HCEC 1CT (cell line): ENCODE measurements around the gene LY6G6C.

Source experiments
- DNase-seq: peaks from one replicate; pipeline ENCODE4 v3.0.0-alpha.2; 2017

The LY6G6C gene

DNA sequence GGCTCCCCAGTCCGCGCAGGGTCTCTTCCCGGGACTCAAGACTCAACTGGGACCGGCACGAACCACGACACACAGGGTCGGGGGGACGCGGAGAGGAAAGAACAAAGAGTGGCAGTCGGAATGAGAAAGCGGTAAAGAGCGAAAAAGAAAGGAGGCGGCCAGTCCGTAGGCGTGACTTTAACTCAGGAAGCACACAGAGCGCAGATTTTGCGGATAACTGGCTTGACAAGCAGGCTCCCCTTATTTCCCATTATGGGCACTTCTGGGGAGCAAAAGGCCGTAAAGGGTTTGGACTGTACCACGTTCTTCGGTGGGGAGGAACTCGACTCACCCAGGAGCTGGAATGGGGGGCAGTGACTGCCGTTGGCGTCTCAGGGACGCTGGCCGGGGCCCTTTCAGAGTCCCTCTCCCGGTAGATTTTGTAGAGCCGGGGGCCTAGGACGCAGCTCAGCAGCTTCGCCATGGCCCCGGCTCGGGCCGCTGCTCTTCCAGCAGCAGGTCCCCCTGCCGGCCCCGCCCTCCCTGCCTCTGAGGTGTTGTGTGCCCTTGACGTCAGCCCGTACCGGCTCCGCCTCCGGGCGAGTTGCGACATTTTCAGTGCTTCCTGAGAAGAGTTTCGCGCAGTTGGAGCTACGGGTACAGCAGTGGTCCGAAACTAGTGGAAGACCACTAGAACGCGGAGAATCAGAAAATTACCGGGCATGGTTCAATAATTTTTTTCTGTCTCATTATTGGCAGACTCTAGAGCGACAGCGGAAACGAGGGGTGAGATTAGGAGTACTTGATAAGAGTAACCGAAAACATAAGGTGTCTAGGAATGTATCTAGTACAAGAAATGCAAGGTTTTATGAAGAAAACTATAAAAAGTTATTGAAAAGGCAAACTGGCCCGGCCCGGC is 18.5 kb downstream of the LY6G6C start, which contains the start of gene ABHD16A:
Gene ABHD16A, minus strand, starts transcription at position 506 of the 898 bp plus-strand sequence. Its CDS starts 43 bp downstream, at position 463.
- DNase-seq, result peak; percentile 98

DNA sequence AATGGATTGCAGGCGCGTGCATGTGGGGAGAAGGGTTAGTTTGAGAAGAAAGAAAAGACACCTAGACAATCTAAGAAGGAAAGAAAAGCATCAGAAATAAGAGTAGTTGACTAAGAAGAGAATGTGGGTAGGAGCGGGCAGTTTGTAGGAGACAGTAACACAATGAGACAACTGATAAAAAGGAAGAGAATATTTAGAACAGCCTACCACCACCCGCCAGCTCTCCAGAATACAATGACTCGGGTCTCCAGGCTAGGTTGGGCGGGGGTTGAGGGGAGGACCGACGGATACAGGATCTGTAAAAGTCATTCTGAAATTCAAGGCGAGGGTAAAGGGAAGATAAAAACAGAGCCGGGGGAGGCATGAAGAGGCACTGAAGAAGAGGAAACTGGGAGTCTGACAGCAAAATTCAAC is 19.1 kb downstream of the LY6G6C start:
- DNase-seq, result no peak

DNA sequence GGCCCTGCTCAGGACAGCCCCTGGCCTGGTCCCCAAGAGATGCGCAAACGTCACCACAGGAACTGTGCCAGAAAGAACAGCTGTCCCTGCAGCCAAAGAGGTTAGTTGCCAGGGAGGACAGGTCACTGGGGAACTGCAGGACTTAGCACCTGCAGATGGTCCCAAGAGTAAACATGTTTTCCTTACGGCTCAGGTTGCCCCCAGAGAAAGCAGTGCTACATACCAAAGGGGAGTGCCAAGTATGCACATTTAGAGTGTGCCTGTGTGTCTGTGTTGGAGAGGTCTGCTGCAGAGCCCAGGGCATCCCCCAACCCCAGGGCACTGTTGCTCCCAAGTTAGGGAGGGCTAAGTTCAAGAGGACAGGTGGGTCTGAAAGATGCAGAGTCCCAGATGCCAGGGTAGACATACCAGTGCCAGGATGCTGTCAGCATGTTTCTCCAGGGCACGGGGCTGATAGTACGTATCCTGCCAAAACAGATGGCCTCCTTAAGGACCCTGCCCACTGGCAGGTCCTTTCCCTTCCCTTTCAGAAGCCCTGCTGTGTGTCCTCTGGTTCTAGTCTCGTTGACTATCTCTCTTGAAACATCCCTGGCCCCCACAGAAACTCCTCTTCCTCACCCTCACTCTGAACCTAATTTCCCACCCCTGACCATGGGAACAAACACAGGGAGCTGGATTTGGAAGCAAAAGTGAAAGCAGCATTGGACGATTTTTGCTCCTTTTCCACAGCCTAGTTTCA is 19.7 kb downstream of the LY6G6C start:
- no peak for DNase-seq

DNA sequence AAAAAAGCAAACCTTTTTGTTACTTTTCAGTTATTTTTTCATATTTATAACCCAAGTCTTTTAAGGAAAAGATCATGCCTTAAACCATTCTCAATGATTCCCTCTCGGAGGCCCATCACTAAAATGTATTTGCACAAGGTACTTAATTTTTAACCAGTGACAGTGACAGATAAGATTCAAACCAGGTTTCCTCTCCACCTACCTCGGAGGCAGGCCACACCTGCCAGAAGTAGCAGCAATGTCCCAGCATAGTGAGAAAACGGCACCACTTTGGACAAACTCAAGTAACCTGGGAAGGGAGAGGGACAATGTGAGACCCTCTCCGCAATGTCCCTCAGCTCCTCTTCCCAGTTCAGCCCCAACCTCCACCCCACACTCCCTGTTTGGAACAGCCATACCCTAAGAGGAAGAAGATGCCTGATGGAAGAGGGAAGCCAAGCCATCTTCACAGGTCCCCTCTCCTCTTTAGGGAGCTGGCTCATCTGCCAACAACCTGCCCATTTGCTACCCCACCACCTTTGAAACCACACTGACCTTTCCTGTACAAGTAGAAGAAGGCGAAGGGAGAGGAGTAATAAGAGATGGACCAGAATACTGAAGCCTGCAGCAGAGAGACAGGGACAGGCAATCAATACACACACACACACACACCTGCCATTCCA is 20.7 kb downstream of the LY6G6C start:
- no peak for DNase-seq

DNA sequence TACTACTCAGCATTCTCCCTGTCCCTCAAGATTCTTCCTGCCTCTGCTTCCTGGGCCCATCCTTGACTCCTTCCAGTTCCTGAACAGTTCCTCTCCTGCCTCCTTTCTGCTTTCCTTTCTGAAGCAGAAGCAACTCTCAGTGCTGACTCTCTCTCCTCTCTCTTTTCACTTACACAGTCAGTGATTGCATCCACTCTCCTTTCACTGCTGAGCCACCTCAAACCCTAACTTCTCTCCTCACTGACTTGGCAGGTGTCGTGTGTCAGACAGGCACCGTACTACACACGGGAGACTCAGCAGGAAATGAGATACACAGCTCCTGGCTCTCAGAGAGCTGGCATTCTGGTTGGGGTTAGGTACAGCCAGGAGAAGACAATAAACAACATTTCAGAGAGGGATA is 24.0 kb downstream of the LY6G6C start:
- DNase-seq, result no peak

DNA sequence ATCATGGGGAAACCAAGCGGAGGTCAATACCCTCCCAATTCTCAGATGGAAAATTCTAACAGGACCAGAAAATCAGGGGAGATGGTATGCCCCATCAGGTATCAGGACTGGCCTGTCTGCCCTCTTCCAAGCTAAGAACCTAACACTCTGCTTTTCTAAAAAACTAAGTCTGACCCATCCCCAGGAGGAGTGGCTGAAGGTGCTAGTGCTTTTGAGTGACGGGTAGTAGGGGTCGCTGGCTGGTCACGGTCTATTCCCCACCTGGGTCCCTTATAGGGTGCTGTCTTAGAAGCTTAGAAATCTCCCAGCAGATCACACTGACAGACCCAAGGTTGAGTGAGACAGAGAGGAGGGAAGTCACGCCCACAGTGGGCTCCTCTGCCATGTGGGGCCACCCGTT is 28.0 kb downstream of the LY6G6C start:
- no peak for DNase-seq

DNA sequence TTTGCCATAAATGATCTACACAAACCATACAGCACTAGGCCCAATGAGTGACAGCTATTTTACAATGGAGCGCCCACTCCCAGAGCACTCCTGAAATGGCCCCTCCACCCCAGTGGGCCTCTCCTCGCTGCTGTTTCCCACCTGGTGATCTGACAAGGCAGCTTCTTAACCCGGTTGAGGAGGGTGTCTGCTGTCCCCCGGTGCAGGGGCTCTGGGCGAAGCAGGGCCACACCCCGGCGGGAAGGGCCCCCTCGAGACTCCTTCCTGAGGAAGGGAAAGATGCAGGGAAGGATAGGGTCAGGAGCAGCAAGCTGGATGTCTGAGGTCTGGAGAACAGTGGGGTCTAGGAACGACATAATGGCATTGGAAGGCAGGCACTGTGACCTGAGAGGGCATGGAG is 28.7 kb downstream of the LY6G6C start:
- DNase-seq, result no peak

DNA sequence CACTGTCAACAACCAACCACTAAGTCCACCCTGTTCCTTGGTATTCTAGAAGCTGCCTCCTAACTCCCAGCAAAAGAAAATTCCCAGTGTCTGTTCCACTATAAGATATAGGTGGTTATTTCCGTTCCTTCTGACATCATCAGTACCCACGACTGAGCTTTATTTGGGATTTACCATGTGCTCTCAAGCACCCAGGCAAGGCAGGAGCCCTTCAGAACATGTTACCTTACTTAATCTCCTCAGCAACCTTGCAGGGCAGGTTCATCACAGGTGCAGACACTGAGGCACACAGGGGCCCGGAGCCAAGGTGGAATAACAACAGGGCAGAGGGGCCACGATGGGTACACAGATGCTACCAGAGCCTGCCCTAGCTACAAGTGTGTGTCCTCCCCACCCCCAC is 29.2 kb downstream of the LY6G6C start:
- no peak for DNase-seq

DNA sequence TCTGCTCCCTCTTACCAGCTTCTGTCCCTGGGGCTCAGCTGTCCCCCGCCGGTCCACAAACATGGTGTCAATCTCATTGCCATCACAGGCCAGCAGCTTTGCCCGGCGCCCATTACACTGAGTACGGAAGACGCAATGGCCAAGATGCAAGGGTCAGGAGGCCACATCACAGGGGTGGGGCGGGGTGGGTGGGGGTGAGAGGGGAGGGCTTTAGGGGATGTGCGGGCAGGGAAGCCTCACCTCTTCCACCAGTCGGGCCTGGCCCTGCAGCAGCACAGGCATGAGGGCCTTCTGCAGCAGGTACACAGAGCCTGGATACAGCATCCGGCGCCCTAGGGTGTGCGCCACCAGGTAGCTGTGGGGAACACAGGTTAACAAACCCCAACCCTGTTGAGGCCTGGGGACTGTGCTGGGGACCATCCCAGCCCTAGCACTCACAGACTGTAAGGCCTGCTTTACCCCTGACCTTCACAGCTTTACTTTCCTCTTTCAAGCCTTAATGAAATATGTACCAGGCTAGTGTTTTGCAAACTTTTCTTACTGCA is 29.9 kb downstream of the LY6G6C start:
- no peak for DNase-seq

DNA sequence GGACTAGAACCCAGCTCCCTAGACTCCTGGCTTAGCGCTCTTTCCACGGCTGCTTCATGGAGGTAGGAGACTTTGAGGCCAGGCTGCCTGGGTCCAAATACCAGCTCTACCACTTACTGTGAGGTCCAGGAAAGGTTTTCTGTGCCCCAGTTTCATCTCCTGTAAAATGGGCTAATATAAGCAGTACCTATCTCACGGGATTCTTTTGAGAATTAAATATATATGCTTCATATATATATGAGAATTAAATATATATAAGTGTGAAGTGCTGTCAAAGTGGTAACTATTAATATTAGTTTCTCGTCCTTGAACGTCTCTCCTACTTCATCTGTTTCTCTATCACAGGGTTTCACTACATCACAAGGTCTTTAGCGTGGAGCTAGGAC is 30.5 kb downstream of the LY6G6C start:
- no peak for DNase-seq

DNA sequence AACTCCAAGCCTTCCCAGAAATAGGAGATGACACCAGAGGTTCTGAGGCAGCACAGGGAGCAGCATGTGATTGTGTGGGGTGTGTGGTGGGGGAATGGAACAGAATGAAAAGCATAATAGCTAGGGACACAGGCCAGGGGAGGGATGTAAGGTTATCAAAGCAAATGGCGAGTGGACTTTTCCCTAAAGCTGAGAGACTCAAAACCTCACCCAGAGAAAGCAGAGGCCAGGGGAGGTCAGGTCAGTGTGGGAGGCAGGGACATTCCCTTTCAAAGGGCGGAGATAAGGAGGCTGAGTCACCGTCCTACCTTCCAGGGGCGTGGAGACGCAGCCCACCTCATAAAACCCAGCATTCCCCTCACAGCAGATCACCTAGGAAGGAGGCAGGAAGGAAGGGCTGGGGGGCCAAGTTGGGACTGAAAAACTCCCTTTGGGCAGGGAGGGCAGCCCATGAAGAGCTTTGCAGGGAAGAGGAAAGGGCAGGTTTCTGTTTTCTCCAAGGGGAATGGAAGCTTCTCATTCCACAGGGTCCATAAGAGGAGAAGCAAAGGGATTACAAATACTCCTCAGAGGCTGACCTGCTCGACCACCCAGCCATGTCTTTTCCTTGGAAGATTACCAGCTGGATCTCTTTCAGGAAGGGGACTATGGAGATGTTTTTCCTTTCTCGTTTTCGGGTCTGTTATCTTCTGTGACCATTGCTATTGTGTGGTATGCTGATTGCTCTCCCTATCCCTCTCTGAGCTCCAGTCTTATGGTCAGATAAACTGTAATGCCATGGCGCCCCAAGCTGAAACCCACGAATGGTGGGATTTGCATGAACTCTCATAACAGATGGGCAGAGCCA is 31.1 kb downstream of the LY6G6C start:
- no peak for DNase-seq

DNA sequence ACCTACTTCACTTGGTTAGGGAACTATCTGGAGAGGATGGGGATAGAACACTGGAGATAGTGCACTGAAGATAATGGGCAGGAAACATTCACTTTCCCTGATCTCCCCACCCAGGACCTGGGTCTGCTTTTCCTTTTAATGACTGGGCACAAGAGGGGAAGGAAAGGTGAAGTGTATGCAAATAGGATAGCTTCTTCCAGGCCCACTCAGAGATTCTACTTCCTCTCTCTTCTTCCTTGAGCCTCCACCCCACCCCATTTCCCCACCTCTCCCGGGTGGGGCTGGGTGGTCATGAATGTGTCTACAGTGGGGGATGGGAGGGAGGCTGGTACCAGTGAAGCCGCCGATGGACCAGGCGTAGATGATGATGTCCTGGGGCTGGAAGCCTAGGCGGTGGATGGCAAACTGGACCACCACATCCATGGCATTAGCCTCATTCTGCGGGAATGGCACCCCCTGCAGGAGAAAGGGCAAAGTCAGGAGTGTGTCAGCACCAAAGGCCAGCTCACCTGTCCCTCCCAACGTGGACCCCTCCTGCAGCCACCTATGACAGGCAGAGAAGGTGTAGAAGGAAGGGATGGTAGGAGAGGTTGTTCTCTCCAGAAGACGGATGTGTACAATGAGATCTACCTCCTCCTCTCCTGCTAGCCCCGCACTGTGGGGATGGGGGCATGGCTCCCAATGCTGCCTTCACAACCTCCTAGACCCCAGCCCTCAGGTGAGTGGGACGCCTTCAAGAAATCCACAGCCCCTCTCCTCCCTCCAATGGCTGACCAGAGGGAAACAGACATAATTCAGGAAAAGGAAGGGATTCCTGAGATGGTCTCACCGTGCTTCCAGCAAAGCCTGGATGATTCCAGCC is 32.1 kb downstream of the LY6G6C start:
- no peak for DNase-seq

DNA sequence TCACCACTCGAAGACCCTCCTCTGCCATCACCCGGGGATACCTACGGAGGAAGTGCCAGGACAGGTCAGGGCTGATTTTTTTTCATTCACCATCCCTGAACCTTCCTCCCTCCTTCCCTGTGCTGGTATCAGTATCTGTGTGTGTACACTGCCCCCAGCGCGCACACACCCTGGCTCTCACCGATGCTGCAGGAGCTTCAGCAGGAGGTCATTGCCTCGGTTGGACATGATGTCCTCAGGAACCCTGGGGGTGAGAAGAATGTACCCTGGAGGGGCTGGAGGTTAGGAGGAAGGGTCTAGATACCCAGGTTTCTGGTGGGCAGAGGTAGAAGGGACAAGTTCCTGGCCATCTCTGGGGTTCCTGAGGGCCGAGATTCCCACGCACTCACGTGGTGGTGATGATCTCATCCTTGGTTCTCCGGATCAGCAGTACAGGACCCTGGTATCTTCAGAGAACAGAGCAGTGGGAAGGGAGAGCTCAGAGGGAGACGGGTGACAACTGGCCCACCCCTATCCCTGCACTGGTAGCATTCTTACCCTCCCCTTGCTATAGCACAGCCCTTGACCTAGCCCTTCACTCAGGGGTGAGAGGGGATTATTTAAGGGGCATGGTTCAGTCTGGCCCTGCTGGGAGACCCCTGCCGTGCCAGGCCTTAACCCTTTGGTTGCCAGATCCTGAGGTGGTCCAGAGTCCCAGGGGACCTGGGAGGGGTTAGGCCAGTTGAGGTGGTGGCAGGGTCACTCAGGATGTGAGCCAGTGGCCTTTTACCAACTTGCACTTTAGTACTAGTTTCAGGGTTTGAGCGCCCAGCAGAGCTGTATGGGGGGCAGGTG is 33.5 kb downstream of the LY6G6C start:
- DNase-seq, result no peak

DNA sequence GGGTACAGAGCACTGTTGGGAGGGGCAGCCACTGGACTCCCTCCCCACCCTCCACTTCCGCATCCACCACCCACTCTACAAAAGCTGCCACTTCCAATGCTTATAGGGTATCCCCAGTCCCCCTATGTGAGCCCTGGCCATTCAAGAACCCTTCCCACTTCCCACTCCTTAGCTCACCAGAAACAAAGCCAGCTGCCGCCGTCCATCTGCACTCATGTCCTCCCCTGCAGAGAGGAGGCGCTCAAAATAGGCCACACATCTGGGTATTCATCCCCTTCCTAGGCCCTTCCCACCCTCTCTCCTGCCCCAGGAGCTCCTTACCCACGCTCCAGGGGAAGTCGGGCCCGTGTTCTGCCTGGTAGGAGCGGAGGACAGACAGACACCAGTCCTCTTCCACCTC is 34.2 kb downstream of the LY6G6C start:
- no peak for DNase-seq

DNA sequence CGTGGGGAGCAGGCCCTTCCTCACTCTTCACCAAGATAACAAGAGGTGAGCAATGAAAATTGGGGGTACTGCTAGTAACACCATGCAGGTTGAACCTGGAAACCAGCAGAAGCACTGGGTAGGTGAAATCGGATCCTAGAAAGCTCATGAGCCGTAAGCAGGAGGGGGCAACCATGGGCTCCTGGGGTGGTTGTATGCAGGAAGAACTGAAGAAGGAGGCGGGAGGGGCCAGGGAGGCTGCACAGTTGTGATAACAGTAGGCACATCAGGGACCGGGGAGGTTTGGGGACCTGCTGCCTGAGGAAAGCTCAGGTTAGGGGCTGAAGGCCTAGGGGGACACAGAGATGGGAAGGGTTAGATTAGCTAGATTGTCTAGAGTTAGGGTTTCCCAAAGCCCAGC is 35.1 kb downstream of the LY6G6C start:
- no peak for DNase-seq

DNA sequence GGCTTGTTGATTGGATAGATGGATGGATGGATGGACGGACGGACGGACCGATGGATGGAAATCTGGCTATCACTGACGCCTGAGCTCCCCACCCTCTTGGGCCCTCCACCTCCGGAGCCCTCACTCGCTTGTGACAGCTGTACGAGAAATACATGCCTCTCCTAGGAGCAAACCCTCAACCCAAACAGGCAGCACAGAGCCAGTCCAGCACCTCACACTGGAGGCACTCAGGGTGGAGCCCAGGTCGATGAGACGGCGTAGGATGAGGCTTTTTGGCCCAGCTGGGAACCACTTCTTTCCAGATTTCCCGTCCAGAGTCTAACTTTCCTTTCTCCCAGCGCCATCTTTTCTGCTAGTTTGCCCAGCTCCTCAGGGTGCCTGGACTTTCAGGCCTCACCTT is 38.0 kb downstream of the LY6G6C start:
- DNase-seq, result no peak

DNA sequence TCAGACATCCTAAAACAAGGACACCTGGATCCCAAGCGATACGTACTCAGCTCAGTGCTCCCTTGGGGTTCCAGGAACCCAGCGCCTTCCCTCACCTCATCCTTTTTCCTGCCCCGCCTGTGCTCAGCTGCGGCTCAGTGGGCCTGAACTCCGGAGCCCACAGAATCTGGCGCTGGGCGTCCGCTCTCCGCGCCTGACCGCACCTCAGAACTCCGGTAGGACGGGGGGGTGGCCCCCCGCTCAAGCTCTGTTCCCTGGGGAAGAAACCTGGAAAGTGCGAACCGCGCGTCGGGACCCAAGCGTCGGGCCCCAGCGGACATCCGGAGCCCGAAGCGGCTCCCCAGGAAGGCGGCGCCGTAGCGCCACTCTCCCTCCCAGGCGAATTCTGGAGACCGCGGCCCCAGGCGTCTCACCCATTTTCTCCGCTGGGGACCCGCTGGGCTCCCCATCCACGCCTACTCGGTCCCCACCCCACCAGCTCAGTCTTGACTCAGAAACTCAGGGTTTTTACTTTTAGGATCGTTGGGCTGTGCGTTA is 40.3 kb downstream of the LY6G6C start:
- peak; percentile 47 for DNase-seq

DNA sequence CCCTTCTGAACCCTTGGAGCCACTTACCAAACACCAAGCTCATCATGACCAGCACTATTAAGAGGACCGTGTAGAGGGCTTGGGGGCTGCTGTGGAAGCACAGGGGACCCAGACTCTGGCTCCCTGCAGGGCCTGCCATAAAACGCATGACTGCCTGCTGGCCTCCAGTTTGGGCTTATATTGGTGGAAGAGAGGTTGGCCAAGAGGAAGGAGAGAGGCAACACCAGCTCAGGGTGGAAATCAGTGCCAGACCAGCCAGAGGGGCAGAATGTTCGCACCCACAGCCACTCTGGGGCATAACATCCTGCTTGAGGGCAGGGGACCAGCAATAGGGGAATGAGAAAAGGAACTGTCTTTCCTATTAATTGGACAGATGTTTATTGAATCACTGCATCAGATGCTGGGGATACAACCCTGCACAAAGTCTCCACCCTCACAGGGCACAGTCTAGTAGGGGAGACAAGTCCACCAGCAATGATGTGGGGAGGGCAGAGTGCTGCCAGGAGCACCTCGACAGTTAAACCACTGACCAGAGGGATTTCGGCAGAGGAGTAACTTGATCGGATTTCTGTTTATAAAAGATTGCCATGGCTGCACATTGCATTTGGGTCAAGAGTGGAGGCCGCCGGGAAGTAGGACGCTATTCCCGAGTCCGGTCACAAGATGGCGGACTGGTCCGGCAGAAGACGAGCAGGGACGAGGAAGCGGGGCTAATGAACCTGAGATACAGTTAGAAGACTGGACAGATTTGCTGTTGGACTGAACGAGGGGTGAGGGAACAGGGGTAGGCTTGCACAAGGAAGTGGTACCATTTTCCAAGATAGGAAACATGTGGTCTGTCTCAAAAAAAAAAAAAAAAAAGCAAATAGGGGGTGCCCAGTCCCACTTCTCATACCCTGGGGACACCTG is 41.1 kb downstream of the LY6G6C start, which contains the start of gene LY6G5C:
Gene LY6G5C, minus strand, starts transcription at position 842 of the 909 bp plus-strand sequence. Its CDS starts 694 bp downstream, at position 148.
- peak; percentile 89 for DNase-seq

DNA sequence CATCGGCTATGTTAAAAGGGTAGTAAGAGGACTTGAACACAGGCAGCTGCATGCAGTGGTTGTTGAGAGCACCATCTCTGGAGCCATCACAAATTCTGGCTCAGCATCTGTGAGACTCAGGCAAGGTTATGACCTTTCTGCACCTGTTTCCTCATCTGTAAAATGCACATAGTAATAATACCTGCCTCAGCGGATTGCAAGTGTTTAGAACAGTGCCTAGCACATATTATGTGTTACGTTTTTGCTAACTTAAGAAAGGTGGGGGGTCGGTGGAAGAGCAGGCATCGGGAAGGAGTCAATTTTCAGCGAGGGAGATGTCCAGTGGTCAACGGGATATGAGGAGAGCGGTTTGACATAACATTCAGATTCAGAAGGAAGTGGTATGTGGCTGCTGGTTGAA is 43.6 kb downstream of the LY6G6C start:
- DNase-seq, result no peak
